Liver (tissue), 9 donors: ENCODE data around the gene CDCP1. TPM values are rescaled to one million over a fixed set of nuclear protein-coding genes. Genes with fewer than 3 reads are reported as not detected.

Experiments
- DNase-seq: peaks from one replicate; pipeline ENCODE4 v3.0.0-alpha.2; 2017; ENCODE audit warnings: low spot score
- H3K27ac ChIP-seq, 2 donors: one replicate each; pipeline ENCODE4 v1.7.0; 2013; ENCODE audit warnings: inconsistent platforms in 2 of 2, low read length in 2 of 2, control low read depth in 1 of 2, low read depth in 1 of 2, mild to moderate bottlenecking in 1 of 2
- H3K27me3 ChIP-seq, 4 donors: one replicate each; pipeline versions ENCODE4 v1.6.1 to v1.7.0; 2013; ENCODE audit warnings: low read length in 3 of 4, inconsistent platforms in 1 of 4, mild to moderate bottlenecking in 1 of 4, moderate library complexity in 1 of 4; ENCODE audit not compliant: control insufficient read depth in 4 of 4, insufficient read depth in 4 of 4
- H3K36me3 ChIP-seq, 4 donors: one replicate each; pipeline versions ENCODE4 v1.6.1 to v1.7.0; 2013; ENCODE audit warnings: low read length in 3 of 4, mild to moderate bottlenecking in 3 of 4, low read depth in 1 of 4, moderate library complexity in 1 of 4; ENCODE audit not compliant: control insufficient read depth in 4 of 4, insufficient read depth in 3 of 4
- H3K4me1 ChIP-seq, 4 donors: one replicate each; pipeline versions ENCODE4 v1.6.1 to v1.7.0; 2013; ENCODE audit warnings: low read length in 3 of 4, mild to moderate bottlenecking in 3 of 4, moderate library complexity in 1 of 4; ENCODE audit not compliant: control insufficient read depth in 4 of 4, insufficient read depth in 4 of 4
- H3K4me3 ChIP-seq, 3 donors: one replicate each; pipeline versions ENCODE4 v1.6.1 to v1.7.0; 2013; ENCODE audit warnings: low read length in 3 of 3, control low read depth in 1 of 3, low read depth in 1 of 3, mild to moderate bottlenecking in 1 of 3
- H3K9ac ChIP-seq, 2 donors: one replicate each; pipeline ENCODE4 v1.7.0; 2013; ENCODE audit warnings: low read length in 2 of 2, mild to moderate bottlenecking in 2 of 2, moderate library complexity in 2 of 2, control low read depth in 1 of 2, low read depth in 1 of 2
- H3K9me3 ChIP-seq, 4 donors: one replicate each; pipeline versions ENCODE4 v1.6.1 to v1.7.0; 2013; ENCODE audit warnings: low read length in 3 of 4; ENCODE audit not compliant: control insufficient read depth in 4 of 4
- EGR1 ChIP-seq, 2 donors: IDR thresholded peaks; 2 replicates each; pipeline ENCODE4 v1.6.1; 2016 to 2018; ENCODE audit warnings: antibody characterized with exemption in 2 of 2, low read depth in 2 of 2
- FOXA1 ChIP-seq: IDR thresholded peaks from 2 replicates; pipeline ENCODE4 v1.6.1; 2016; ENCODE audit warnings: antibody characterized with exemption
- FOXA2 ChIP-seq: IDR thresholded peaks from 2 replicates; pipeline ENCODE4 v1.6.1; 2016; ENCODE audit warnings: antibody characterized with exemption
- GABPA ChIP-seq, 2 donors: IDR thresholded peaks in 1 of 2; conservative IDR thresholded peaks in 1 of 2; 2 replicates each; pipeline ENCODE4 v1.6.1; 2016; ENCODE audit warnings: antibody characterized with exemption in 2 of 2, mild to moderate bottlenecking in 1 of 2, moderate library complexity in 1 of 2
- HNF4G ChIP-seq: IDR thresholded peaks from 2 replicates; pipeline ENCODE4 v1.6.1; 2016; ENCODE audit warnings: antibody characterized with exemption
- RAD21 ChIP-seq, 2 donors: IDR thresholded peaks; 2 replicates each; pipeline ENCODE4 v1.6.1; 2016; ENCODE audit warnings: antibody characterized with exemption in 2 of 2, mild to moderate bottlenecking in 2 of 2
- RXRA ChIP-seq, 2 donors: IDR thresholded peaks; 2 replicates each; pipeline ENCODE4 v1.6.1; 2017 to 2018; ENCODE audit warnings: antibody characterized with exemption in 2 of 2, mild to moderate bottlenecking in 1 of 2
- TAF1 ChIP-seq: conservative IDR thresholded peaks from 2 replicates; pipeline ENCODE4 v1.6.1; 2016; ENCODE audit warnings: antibody characterized with exemption, mild to moderate bottlenecking
- YY1 ChIP-seq: IDR thresholded peaks from 2 replicates; pipeline ENCODE4 v1.6.1; 2016; ENCODE audit warnings: antibody characterized with exemption, mild to moderate bottlenecking
- WGBS: extraction: QIAGEN DNeasy Blood & Tissue Kit; methylation state at CpG from one replicate; pipeline ENCODE4 v1.1.7; 2013; 5-methylcytosine and 5-hydroxymethylcytosine counted together
- polyA plus RNA-seq, 2 donors: library from polyadenylated mRNA; stranded (reverse) in 1 of 2; unstranded in 1 of 2; fragments of 200-250 nt in 1 of 2; fragments of >200 nt in 1 of 2; fragmentation: Nextera tagmentation in 1 of 2; extraction: Ambion mirVana in 1 of 2; gene quantifications; one replicate each; pipeline versions ENCODE4 v1.2.1 to v1.2.3, GENCODE V29; 2013 to 2015
- total RNA-seq, 2 donors: library from RNA; depleted of rRNA; stranded (reverse); fragments of >200 nt; gene quantifications; one replicate each; pipeline ENCODE4 v1.2.3, GENCODE V29; 2014
- TF ChIP-seq, protein P1 (sequence below): fragments of 150-350 bp; IDR thresholded peaks from 2 replicates; pipeline ENCODE4 v1.5.1; 2017; ENCODE audit warnings: improper control_type of control experiment, low read depth, low read length; ENCODE audit not compliant: missing input control
- TF ChIP-seq, protein P2 (sequence below): IDR thresholded peaks from 2 replicates; pipeline ENCODE4 v1.6.1; 2016; ENCODE audit warnings: antibody characterized with exemption
- TF ChIP-seq, protein P3 (sequence below): IDR thresholded peaks from 2 replicates; pipeline ENCODE4 v1.6.1; 2016; ENCODE audit warnings: antibody characterized with exemption
- TF ChIP-seq, protein P4 (sequence below): IDR thresholded peaks from 2 replicates; pipeline ENCODE4 v1.6.1; 2016; ENCODE audit warnings: antibody characterized with exemption
- donor health status: healthy.
- donor health status: healthy.
- donor health status: healthy.
- donor health status: healthy.
- donor health status: healthy.

The CDCP1 gene
- total and polyA plus RNA-seq, 4 donors: 0.22 to 0.67 (median 0.45) TPM

DNA sequence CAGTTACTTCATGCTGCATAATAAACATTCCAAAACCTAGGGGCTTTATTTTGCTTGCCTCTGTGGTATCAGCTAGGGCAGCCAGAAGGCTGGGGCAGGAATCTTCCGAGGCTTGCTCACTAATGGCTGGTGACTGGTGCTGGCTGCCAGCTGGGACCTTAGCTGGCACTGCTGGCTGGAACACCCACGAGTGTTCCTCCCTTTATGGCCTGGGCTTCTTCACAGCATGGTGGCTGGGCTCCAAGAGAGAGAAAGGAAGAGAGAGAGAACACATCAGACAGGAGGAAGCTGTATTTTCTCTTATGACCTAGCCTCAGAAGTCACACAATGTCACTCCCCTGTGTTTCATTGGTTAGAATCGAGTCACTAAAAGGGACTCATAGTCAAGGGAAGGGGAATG is 23.9 kb upstream of the CDCP1 start (continued):
- TF ChIP-seq, protein P1, sequence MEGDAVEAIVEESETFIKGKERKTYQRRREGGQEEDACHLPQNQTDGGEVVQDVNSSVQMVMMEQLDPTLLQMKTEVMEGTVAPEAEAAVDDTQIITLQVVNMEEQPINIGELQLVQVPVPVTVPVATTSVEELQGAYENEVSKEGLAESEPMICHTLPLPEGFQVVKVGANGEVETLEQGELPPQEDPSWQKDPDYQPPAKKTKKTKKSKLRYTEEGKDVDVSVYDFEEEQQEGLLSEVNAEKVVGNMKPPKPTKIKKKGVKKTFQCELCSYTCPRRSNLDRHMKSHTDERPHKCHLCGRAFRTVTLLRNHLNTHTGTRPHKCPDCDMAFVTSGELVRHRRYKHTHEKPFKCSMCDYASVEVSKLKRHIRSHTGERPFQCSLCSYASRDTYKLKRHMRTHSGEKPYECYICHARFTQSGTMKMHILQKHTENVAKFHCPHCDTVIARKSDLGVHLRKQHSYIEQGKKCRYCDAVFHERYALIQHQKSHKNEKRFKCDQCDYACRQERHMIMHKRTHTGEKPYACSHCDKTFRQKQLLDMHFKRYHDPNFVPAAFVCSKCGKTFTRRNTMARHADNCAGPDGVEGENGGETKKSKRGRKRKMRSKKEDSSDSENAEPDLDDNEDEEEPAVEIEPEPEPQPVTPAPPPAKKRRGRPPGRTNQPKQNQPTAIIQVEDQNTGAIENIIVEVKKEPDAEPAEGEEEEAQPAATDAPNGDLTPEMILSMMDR: no peak
- TF ChIP-seq EGR1 (IDR thresholded peaks at IDR 0.05; ENCODE audit: low read depth in 2 of 2): no peak

DNA sequence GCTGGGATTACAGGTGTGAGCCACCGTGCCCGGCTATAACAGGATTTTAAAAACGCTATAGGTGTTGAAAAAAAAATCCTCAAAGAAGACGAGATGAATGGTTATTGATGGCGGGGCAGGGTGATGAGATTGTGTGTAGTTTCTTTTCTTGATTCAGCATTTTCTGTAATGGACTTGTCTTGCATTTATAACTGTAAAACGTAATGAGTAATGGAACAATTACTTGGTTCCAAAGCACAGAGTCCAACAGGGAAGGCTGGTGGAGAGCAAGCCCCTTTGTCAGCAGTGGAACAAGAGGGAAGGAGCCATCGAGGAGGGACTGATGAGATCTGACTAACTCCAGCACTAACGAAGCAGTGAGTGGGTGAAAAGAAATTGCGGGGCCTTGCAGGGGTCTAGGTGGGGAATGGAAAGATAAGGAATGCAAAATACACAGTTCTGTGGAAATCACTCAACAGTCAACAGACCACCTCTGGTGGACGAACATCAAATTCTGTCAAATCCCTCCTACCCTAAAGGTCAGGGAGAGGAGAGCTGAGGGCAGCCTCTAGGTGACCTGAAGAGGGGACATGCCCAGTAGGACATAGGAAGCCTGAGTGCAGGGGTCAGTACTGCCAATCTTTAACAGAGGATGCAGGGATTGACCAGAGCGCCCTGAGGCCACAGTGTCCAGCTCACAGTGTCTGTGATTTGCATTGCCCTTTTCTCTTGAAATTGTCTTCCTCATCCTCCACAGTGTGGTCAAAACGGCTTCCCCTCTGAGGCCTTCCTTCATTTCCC is 23.1 kb upstream of the CDCP1 start:
- DNase-seq: no peak
- Histone ChIP-seq H3K9me3 (no peaks in the 10 kb centered on the region), H3K27ac (no peak overlapping the region), H3K27me3 (no peaks in the 10 kb centered on the region), H3K9ac (no peak overlapping the region), H3K4me1 (no peaks in the 10 kb centered on the region), H3K36me3 (no peaks in the 10 kb centered on the region), H3K4me3 (no peak overlapping the region)
- WGBS: 77% methylated on average over 12 of the region's 12 CpGs
- TF ChIP-seq RAD21 (IDR thresholded peaks at IDR 0.05) (no peak), FOXA2 (no peak), YY1 (no peak), GABPA (IDR thresholded peaks at IDR 0.05 in 1 of 2, conservative IDR thresholded peaks at IDR 0.05 in 1 of 2) (no peak), FOXA1 (no peak), HNF4G (no peak), RXRA (IDR thresholded peaks at IDR 0.05) (no peak), TAF1 (no peak)
- TF ChIP-seq, protein P2, sequence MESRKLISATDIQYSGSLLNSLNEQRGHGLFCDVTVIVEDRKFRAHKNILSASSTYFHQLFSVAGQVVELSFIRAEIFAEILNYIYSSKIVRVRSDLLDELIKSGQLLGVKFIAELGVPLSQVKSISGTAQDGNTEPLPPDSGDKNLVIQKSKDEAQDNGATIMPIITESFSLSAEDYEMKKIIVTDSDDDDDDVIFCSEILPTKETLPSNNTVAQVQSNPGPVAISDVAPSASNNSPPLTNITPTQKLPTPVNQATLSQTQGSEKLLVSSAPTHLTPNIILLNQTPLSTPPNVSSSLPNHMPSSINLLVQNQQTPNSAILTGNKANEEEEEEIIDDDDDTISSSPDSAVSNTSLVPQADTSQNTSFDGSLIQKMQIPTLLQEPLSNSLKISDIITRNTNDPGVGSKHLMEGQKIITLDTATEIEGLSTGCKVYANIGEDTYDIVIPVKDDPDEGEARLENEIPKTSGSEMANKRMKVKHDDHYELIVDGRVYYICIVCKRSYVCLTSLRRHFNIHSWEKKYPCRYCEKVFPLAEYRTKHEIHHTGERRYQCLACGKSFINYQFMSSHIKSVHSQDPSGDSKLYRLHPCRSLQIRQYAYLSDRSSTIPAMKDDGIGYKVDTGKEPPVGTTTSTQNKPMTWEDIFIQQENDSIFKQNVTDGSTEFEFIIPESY: no peak

DNA sequence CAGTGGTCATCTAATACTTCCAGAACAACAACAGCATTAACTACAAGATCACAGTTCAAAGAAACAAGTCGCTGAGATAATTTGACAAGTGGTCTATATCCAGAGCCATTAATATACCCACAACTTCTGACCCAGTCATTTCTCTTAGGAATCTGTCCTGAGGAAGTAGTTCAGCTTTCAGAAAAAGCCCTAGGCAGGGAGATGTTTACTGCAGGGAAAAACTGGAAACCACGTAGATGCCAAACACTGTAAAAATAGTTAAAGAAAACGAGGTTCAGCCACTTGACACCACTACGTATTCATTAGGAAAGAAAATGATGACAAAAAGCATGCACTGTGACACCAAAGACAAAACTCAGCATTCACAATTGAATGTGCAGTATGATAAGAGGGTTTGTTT is 22.3 kb upstream of the CDCP1 start:
- H3K4me3 ChIP-seq: no peak overlapping the region
- WGBS: 69% methylated on average over 4 of the region's 4 CpGs
- H3K27me3 ChIP-seq: no peaks in the 10 kb centered on the region
- no peak overlapping the region for H3K27ac ChIP-seq
- TF ChIP-seq, protein P1: no peak
- no peak for TF ChIP-seq GABPA (IDR thresholded peaks at IDR 0.05 in 1 of 2, conservative IDR thresholded peaks at IDR 0.05 in 1 of 2)
- TF ChIP-seq RAD21 (IDR thresholded peaks at IDR 0.05): no peak
- TF ChIP-seq EGR1 (IDR thresholded peaks at IDR 0.05; ENCODE audit: low read depth in 2 of 2): no peak
- TF ChIP-seq, protein P3, sequence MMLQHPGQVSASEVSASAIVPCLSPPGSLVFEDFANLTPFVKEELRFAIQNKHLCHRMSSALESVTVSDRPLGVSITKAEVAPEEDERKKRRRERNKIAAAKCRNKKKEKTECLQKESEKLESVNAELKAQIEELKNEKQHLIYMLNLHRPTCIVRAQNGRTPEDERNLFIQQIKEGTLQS: no peak
- TF ChIP-seq RXRA (IDR thresholded peaks at IDR 0.05): no peak
- no peak for TF ChIP-seq YY1
- TF ChIP-seq, protein P4, sequence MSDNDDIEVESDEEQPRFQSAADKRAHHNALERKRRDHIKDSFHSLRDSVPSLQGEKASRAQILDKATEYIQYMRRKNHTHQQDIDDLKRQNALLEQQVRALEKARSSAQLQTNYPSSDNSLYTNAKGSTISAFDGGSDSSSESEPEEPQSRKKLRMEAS: no peak
- DNase-seq: no peak
- no peaks in the 10 kb centered on the region for H3K9me3 ChIP-seq
- H3K4me1 ChIP-seq: no peaks in the 10 kb centered on the region
- no peaks in the 10 kb centered on the region for H3K36me3 ChIP-seq
- no peak overlapping the region for H3K9ac ChIP-seq
